Esophagus muscularis mucosa (tissue), 3 donors: ENCODE results near the gene CERKL.

Experiments
- EP300 ChIP-seq: sonication (generic); formaldehyde crosslinking; IDR thresholded peaks from one replicate; pipeline ENCODE4 v1.6.1; 2017; ENCODE audit warnings: antibody characterized with exemption
- TF ChIP-seq, protein P1 (sequence below), 3 experiments: fragments of 200-600 bp in 2 of 3; fragments of 450-650 bp in 1 of 3; sonication (generic) in 2 of 3; IDR thresholded peaks; one replicate each; pipeline ENCODE4 v1.5.1; 2017 to 2019; ENCODE audit warnings: antibody characterized with exemption in 3 of 3, mild to moderate bottlenecking in 2 of 3, moderate library complexity in 1 of 3

DNA sequence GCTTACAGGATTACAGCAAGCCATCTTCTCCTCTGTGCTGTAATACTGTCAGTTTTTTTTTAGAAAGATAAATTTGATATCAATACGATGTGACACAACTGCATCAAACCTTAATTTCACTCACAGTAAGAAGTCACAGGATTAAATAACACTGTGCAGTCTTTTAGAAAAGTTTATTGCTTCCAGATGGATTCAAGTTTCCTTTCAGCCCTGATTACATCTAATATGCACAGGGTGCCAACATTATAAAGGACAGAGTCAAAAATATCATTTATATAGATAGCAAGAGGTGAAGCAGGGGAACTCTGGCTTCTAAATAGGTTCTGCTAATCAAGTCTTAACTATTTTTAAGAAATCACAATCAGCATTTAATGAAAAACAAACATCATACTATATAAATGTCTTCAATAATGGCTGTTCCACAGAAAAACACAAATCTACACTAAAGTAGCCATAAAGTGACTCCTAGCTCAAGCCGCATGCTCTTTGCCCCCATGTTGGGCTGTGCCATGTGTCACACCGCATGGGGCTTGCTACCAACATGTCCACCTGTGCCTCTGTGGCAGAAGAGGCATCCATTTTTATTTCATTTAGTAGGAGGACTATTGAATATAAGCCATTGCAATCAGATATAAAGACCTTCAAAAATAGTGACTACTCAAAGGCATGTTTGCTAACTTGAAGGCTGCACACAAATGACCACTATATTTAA lies 35.0 kb downstream of the CERKL start:
- TF ChIP-seq, protein P1, sequence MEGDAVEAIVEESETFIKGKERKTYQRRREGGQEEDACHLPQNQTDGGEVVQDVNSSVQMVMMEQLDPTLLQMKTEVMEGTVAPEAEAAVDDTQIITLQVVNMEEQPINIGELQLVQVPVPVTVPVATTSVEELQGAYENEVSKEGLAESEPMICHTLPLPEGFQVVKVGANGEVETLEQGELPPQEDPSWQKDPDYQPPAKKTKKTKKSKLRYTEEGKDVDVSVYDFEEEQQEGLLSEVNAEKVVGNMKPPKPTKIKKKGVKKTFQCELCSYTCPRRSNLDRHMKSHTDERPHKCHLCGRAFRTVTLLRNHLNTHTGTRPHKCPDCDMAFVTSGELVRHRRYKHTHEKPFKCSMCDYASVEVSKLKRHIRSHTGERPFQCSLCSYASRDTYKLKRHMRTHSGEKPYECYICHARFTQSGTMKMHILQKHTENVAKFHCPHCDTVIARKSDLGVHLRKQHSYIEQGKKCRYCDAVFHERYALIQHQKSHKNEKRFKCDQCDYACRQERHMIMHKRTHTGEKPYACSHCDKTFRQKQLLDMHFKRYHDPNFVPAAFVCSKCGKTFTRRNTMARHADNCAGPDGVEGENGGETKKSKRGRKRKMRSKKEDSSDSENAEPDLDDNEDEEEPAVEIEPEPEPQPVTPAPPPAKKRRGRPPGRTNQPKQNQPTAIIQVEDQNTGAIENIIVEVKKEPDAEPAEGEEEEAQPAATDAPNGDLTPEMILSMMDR (IDR thresholded peaks at IDR 0.05): no peak
- TF ChIP-seq EP300: no peak
